PC-9 (cell line): ENCODE results near the gene WRNIP1.

Experiments
- CTCF ChIP-seq: fragments of 200-600 bp; sonication (generic); conservative IDR thresholded peaks from 2 replicates; pipeline ENCODE4 v1.6.1; 2017; ENCODE audit warnings: mixed run types, antibody characterized with exemption, mild to moderate bottlenecking, moderate library complexity
- EZH2 ChIP-seq: fragments of 200-600 bp; sonication (generic); IDR thresholded peaks from 2 replicates; pipeline ENCODE4 v1.8.0; 2017; ENCODE audit warnings: antibody characterized with exemption, low read depth

GRCh38 chr6:2765896-2766766 is 938 bp downstream of the WRNIP1 start:
- no peak for TF ChIP-seq CTCF
- no peak for TF ChIP-seq EZH2
